ENCODE measurements around the gene GPER1. TPM values are rescaled to one million over a fixed set of nuclear protein-coding genes. Genes with fewer than 3 reads are reported as not detected.

Gene GPER1
- total RNA-seq, 1 donor from 2014 or later: 2.5 TPM

GRCh38 chr7:1076184-1077072, 11.5 kb upstream of the GPER1 start:
- no peaks in the 10 kb centered on the region for H3K9me3 Mint-ChIP-seq (ENCODE audit: unreplicated experiment)
- H3K27ac Mint-ChIP-seq (ENCODE audit: unreplicated experiment): no peak overlapping the region
- peaks cover 4% of the 10 kb centered on the region for H3K4me1 Mint-ChIP-seq (ENCODE audit: unreplicated experiment)
- no peak for DNase-seq (ENCODE audit: extremely low spot score, unreplicated experiment)
- no peak overlapping the region for H3K4me3 Mint-ChIP-seq (ENCODE audit: unreplicated experiment)
- no peak for TF ChIP-seq CTCF (IDR thresholded peaks at IDR 0.05)
- H3K27me3 Mint-ChIP-seq (ENCODE audit: unreplicated experiment): no peaks in the 10 kb centered on the region
- no peaks in the 10 kb centered on the region for H3K36me3 Mint-ChIP-seq (ENCODE audit: unreplicated experiment)

GRCh38 chr7:1078519-1078918, 9.4 kb upstream of the GPER1 start:
- Mint-ChIP-seq H3K4me3 (ENCODE audit: unreplicated experiment) (no peak overlapping the region), H3K27ac (ENCODE audit: unreplicated experiment) (no peak overlapping the region), H3K27me3 (ENCODE audit: unreplicated experiment) (no peaks in the 10 kb centered on the region), H3K36me3 (ENCODE audit: unreplicated experiment) (no peaks in the 10 kb centered on the region), H3K9me3 (ENCODE audit: unreplicated experiment) (no peaks in the 10 kb centered on the region), H3K4me1 (ENCODE audit: unreplicated experiment) (peaks cover 1% of the 10 kb centered on the region)
- no peak for DNase-seq (ENCODE audit: extremely low spot score, unreplicated experiment)
- no peak for TF ChIP-seq CTCF (IDR thresholded peaks at IDR 0.05)

- TF ChIP-seq CTCF (IDR thresholded peaks at IDR 0.05): no peak
- no peak overlapping the region for H3K27ac Mint-ChIP-seq (ENCODE audit: unreplicated experiment)
- H3K4me1 Mint-ChIP-seq (ENCODE audit: unreplicated experiment): peaks cover 1% of the 10 kb centered on the region
Measured at GRCh38 chr7:1078985-1079384, 8.9 kb upstream of the GPER1 start.

GRCh38 chr7:1079546-1079945, 8.4 kb upstream of the GPER1 start:
- Mint-ChIP-seq H3K27me3 (ENCODE audit: unreplicated experiment) (no peaks in the 10 kb centered on the region), H3K9me3 (ENCODE audit: unreplicated experiment) (no peaks in the 10 kb centered on the region), H3K27ac (ENCODE audit: unreplicated experiment) (no peak overlapping the region), H3K4me3 (ENCODE audit: unreplicated experiment) (no peak overlapping the region), H3K4me1 (ENCODE audit: unreplicated experiment) (peaks cover 4% of the 10 kb centered on the region), H3K36me3 (ENCODE audit: unreplicated experiment) (no peaks in the 10 kb centered on the region)
- no peak for DNase-seq (ENCODE audit: extremely low spot score, unreplicated experiment)
- TF ChIP-seq CTCF (IDR thresholded peaks at IDR 0.05): no peak

More at GRCh38 chr7:1078985-1079384, 8.9 kb upstream of the GPER1 start:
- Mint-ChIP-seq H3K4me3 (ENCODE audit: unreplicated experiment) (no peak overlapping the region), H3K27me3 (ENCODE audit: unreplicated experiment) (no peaks in the 10 kb centered on the region), H3K9me3 (ENCODE audit: unreplicated experiment) (no peaks in the 10 kb centered on the region), H3K36me3 (ENCODE audit: unreplicated experiment) (no peaks in the 10 kb centered on the region)
- no peak for DNase-seq (ENCODE audit: extremely low spot score, unreplicated experiment)

GRCh38 chr7:1080252-1080920, 7.5 kb upstream of the GPER1 start:
- no peaks in the 10 kb centered on the region for H3K36me3 Mint-ChIP-seq (ENCODE audit: unreplicated experiment)
- DNase-seq (ENCODE audit: extremely low spot score, unreplicated experiment): no peak
- TF ChIP-seq CTCF (IDR thresholded peaks at IDR 0.05): no peak
- H3K4me1 Mint-ChIP-seq (ENCODE audit: unreplicated experiment): peaks cover 11% of the 10 kb centered on the region
- no peak overlapping the region for H3K4me3 Mint-ChIP-seq (ENCODE audit: unreplicated experiment)
- no peaks in the 10 kb centered on the region for H3K27me3 Mint-ChIP-seq (ENCODE audit: unreplicated experiment)
- H3K9me3 Mint-ChIP-seq (ENCODE audit: unreplicated experiment): no peaks in the 10 kb centered on the region
- H3K27ac Mint-ChIP-seq (ENCODE audit: unreplicated experiment): no peak overlapping the region

Measured in osteocyte (in vitro differentiated cells).